ENCODE data around the gene ARVCF.

The ARVCF gene, protein sequence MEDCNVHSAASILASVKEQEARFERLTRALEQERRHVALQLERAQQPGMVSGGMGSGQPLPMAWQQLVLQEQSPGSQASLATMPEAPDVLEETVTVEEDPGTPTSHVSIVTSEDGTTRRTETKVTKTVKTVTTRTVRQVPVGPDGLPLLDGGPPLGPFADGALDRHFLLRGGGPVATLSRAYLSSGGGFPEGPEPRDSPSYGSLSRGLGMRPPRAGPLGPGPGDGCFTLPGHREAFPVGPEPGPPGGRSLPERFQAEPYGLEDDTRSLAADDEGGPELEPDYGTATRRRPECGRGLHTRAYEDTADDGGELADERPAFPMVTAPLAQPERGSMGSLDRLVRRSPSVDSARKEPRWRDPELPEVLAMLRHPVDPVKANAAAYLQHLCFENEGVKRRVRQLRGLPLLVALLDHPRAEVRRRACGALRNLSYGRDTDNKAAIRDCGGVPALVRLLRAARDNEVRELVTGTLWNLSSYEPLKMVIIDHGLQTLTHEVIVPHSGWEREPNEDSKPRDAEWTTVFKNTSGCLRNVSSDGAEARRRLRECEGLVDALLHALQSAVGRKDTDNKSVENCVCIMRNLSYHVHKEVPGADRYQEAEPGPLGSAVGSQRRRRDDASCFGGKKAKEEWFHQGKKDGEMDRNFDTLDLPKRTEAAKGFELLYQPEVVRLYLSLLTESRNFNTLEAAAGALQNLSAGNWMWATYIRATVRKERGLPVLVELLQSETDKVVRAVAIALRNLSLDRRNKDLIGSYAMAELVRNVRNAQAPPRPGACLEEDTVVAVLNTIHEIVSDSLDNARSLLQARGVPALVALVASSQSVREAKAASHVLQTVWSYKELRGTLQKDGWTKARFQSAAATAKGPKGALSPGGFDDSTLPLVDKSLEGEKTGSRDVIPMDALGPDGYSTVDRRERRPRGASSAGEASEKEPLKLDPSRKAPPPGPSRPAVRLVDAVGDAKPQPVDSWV

DNA sequence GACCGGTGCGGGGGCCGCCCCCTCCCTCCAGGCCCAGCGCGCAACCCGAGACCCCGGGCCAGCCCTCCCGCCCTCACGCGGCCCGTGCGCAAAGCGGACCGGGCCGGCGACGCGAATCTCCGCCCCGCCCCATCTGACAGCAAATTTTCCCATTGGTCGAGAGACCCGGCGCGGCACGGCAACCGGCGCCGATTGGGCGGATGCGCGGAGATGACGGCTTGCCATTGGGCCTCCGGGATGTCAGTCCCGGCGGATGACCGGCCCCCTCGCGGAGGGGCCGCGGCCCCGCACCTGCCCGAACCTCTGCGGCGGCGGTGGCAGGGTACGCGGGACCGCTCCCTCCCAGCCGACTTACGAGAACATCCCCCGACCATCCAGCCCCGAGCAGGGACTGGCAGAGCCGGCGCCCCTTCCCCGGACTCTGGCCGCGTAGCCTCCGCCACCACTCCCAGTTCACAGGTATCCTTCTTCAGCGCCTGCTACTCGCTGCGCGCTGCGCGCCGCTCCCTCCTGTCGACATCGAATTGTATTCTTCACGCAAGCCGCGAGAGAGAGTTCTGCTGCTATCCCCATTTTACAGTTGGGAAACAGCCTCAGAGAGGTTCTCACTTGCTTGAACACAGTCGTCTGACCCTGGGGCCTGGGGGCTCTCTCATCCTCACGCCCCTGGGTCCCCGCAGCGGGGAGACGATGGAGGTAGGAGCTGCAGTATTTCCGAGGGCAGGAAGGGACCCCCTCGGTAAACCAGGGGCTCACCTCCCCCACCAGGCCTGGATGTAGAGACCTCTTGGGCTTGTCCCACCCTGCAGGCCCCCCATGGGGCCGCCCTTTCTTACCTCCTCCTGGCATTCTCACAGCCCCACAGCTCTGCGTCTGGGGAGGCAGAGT, at the start of gene ARVCF:
Gene ARVCF, minus strand, starts transcription at position 90 of the 888 bp plus-strand sequence. CDS start 26,029 bp downstream, outside the sequence.
- DNase-seq, result peak; percentile 93

DNA sequence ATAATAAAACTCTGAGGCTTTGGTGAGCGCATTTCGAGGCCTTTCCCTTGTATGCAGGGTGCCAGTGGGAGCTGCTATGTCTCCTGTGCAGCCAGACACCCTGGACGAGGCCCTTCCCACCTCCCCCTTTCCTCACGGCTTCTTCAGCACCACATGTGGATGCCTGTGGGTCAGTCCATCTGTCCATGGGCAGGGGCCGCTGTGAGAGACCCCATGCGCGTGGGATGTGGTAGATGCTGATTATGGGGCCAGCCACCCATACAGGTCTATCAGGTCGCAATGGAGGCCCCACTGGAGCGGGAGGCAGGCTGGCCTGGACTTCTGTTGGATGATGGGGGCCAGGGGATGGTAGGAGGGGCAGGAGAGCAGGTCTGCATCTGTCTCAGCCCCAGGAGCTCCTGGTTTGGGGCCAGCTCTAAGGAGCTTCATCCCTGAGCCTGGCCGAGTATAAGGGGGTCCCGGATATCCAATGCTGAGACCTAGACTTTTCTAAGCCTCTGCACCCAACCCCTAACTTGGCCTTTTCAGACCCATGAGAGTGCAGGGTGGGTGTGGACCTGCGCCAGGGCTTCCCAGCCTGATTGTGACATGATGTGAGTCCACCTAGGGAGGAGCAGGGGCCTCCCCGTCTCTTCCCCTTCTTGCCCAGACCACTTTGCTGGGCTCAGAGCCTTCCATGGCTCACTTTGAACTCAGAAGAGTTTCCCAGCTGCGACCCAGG, 49.4 kb upstream of the ARVCF start:
- DNase-seq, result no peak

DNA sequence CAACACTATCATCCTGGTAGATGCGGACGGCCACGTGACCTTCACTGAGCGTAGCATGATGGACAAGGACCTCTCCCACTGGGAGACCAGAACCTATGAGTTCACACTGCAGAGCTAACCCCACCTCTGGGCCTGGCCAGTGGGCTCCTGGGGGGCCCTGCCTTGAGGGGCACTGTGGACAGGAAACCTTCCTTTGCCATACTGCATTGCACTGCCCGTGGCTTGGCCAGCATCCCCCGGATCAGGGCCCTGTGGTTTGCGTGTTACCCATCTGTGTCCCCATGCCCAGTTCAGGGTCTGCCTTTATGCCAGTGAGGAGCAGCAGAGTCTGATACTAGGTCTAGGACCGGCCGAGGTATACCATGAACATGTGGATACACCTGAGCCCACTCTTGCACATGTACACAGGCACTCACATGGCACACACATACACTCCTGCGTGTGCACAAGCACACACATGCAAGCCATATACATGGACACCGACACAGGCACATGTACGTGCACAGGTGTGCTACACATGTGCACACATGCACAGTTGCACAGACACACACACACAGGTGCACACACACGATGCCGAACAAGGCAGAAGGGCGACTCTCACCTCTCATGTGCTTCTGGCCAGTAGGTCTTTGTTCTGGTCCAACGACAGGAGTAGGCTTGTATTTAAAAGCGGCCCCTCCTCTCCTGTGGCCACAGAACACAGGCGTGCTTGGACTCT, 48.1 kb upstream of the ARVCF start:
- DNase-seq, result no peak

DNA sequence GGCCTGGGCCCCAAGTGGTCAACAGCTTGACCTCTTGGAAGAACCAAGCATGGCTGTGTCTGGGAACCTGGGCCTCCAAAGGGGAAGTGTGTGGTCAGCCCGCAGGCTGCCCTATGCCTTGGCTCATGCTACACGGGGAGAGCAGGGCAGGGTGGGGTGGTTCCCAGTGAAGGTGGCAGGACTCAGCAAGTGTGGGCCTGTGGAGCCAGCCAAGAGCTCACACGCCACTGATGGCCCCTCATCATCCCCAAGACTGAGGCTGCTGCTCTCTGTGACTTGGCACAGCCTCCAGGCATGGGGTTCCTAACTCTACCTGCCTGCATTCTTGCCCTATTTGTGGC, 47.5 kb upstream of the ARVCF start:
- no peak for DNase-seq

DNA sequence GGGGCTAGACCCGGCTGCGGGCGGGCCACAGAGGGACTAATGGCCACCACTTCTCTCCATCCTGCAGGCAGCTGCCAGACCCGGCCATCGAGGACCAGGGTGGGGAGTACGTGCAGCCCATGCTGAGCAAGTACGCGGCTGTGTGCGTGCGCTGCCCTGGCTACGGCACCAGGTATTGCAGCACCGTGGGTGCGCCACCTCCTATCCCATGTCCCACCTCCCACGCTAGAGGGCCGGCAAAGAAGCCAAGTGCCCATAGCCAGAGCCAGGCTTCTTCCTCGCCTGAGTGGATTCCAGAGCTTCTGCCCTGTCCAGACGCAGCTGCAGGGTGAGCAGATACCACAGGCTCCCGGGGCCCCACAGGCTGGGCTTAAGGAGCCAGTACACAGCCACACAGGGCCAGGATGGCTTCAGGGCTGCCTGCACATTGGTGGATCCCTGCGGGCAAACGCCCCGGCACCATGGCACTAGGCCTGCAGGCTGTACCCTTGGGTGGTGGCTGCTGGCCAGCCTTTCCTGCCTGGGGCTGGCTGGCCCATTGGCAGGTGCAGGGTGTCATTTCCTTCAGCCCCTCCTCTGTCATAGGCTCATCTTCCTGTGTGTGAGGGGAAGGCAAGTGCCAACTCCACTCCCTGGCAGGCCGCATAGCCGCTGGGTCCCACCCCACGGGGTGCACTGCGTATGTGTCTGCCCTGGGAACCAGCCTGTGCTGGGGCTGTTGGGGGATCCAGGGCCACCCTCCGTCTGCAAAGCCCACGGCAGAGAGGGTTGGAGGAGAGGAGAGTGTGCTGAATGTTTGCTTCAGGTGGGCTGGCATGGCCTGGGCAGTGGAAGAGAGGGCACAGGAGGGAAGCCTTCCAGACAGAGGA, 46.9 kb upstream of the ARVCF start:
- DNase-seq, result no peak

DNA sequence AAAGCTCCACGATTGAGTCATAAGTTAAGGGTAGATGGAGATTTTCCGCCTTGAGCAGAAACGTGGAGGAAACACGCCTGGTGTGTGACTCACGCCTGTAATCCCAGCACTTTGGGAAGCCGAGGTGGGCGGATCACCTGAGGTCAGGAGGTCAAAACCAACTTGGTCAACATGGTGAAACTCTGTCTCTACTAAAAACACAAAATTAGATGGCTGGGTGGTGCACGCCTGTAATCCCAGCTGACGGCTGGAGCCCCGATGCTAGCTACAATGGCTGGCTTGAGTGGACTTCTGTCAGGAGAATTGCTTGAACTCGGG, 46.1 kb upstream of the ARVCF start:
- no peak for DNase-seq

DNA sequence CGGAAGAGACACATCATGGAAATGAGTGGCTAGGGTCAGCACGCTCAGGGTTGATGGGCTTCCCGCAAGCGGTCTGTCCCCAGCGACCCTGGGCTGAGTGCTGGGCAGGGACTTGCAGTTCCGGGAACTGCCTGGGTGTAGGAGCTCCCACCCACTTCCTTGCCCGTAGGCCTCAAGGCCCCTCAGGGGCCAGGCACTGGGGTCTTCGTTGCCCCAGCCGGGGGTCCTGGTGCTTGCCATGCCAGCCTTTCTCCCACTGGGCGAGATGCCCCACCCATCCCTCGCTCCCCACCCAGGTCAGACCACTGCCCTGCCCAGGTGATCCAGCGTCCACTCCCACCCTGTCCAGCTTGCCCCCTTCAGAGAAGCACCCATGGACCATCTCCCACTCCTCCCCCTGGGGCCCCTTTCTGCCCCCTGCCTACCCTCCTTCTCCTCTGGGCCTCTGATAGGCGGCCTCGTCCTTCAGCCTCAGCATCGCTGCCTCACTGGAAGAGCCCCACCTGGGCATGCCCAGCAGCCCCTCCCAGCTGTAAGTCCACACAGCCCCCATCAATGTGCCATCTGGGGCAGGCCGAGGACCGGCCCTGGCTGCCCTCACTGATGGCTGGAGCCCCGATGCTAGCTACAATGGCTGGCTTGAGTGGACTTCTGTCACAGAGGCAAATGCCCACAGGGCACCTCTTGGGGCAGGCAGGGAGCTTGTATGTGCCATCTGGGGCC, 45.6 kb upstream of the ARVCF start:
- DNase-seq, result no peak

DNA sequence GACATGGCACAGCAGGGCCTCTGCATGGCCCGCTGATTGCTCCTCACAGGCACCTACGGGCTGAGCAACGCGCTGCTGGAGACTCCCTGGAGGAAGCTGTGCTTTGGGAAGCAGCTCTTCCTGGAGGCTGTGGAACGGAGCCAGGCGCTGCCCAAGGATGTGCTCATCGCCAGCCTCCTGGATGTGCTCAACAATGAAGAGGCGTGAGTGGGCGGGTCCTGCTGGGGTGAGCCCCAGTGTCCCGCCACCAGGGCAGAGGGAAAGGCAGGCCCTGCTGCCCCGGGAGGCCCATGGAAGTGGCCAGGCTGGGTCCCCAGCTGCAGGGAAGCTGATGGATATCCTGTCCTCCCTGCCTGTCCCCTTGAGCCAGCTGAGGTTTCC, 44.8 kb upstream of the ARVCF start:
- no peak for DNase-seq

DNA sequence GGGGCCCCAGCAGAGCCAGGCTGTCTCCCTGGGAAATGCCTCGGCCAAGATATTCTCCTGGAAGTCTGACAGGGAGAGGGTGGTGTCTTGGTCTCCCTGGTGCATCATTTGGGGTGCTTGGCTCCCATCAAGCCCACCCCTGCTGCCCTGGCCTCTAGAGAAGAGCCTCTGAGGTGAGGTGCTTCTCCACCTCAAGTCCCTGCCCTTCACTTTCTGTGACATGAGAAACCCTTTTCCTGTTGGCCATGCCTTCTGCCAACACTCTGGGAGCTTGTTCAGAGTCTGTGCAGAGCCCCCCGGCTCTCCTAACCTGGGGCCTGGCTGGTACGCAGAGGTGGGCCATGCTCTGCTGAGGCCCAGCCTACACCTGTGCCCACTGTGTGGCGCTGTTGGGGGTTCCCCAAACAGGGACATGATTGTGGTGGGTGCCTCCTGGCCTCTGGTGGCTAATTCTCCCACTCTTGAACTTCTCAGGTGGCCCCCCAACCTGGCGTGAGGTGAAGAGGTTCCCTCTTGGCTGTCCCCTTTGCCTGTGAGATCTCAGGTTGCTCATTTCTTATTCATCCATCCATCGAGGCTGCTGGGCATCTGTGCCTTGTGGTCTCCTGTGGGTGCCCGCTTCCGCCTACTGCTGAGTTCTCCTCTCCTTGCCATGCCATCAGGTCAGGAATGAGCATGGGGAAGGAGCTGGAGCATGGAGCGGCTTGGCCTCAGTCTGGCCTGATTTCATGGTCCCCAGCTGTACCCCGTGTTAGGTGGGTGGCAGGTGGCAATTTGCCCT, 44.3 kb upstream of the ARVCF start:
- DNase-seq, result peak; percentile 16

DNA sequence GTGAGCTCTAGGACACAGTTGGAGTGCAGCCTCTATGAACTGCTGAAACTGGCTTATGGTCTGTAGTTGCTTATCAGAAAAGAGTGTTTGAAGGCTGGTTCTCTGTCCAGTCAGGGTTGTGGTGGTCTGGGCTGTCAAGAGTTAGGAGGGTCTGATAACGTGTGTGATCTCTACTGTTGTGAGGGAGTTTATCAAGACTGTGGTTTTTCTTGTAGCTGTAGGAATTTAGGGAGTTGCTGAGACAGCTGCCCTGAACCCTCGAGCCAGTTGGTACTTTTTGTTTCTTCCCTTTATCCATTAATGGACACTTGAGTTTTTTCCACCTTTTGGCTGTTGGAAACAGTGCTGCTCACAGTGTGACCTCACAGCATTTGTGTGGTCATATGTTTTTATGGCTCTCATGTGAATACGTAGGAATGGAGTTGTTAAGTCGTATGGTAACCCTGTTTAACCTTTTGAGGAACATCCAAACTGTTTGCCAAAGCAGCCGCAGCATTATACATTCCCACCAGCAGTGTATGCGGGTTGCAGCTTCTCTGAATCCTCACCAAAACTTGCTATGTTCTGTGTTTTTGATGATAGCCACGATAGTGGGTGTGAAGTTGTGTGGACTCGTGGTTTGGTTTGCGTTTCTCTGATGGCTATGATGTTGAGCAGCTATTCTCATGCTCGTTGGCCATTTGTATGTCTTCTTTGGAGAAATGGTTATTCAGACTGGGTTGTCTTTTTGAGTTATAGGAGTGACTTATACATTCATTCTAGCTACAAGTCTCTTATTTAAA, 42.6 kb upstream of the ARVCF start:
- DNase-seq, result no peak

DNA sequence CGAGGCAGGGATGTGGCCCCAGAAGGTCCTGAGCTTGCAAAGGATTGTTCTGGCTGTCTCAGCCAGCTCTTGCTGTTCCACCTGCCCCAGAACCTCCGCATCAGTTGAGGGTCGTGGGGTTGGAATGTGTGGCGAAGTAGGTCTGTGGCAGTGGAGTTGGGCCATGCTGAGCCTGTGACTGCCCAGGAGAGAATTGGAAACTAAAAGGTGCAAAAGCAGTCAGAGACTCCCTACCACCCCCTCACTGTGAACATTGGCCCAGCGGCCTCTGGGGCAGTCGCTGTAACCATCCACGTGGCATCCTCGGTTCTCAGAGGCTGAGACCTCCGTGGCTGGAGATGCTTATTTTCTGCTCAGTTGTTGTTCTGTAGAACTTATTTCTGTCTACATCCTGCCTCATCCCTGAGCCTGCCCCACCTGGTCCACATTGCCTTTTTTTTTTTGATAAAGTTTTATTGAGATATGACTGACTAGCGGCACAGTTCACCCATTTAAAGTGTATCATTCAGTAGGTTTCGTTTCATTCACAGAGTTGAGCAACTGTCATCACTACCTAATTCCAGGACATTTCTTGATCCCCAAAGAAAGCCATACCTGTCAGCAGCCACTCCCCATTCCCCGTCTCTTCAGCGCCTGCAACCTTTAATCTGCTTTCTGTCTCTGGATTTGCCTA, 41.1 kb upstream of the ARVCF start:
- DNase-seq, result no peak

DNA sequence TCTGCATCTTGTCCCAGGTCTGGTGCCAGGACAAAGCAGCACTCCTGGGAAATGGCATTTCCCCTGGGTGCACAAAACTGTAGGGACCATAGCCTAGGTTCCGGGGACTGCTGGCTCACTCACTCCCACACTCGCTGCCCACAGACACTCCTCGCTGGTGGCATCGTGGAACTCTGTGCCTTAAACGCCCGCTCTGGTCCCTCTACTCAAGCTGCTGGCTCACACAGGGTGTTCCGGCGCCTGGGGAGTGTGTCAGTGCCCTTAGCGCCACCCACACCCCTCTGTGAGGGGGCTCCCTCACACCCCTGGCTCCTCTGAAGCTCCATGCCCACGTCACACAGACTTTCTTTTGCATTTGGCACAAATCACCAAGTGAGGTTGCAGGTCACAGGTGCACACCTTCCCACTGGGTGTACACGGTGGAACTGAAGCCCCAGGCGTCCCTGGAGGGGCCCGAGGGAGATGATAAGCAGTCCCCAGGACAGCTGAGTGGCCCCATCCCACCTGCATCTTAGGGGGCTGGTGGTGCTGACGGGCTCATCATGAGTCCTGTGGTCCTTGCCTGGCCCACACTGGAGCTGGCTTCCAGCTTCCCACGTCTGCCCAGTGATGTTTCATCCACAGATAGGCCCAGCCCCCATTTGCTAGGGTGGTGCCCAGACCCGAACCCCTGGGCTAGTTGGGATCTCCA, 40.2 kb upstream of the ARVCF start:
- no peak for DNase-seq

DNA sequence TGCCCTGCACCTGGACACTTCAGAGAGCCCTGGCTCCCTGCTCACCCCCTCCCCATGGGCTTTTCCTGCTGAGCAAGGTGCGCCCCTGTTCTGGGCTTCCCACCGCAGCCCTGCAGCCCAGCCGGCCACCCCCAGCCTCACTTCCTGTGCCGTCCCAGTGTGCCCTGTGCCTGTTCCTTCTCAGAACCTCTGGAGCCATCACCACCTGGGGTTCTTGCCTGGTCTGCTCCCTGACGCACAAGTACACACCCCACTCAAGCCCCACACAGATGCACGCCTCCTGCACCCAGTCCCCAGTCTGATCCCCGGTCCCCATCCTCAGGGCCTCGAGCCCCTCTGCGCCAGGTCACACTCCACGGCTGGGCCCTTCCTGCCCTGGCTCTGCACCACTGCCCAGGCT, 39.5 kb upstream of the ARVCF start:
- DNase-seq, result no peak

DNA sequence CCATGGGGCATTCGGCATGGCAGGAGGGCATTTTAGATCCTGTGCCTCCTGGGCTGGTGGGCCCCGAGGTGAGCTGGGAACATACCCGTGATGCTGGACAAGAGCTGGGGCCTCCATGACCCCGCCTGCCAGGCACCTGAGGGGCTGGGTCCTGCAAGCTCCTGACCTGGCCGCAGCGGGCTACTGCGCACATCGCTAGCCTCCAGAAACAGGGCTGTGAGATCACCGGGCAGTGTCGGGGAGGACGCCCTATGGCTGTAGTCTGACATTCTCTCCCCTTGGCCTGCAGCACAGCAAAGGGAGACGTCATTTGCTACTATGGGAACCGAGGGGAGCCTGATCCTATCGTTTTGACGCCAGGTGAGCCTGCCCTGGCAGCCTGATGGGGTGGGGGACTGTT, 39.0 kb upstream of the ARVCF start:
- DNase-seq, result no peak

DNA sequence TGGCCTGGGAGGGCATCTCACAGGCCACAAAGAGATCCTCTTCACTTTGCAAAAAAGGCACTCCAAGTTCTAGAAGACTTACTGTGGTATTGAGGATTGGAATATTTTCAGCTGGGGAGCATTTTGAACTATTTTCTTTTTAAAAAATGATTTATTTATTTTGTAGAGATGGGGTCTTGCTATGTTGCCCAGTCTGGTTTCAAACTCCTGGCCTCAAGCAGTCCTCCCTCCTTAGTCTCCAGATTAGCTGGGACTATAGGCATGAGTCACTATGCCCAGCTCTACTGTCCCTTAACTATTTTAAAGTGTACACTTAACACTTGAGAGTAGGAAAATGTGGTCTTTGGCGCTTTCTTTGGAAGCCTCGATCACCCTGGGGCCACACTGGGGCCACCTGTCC, 38.5 kb upstream of the ARVCF start:
- no peak for DNase-seq

DNA sequence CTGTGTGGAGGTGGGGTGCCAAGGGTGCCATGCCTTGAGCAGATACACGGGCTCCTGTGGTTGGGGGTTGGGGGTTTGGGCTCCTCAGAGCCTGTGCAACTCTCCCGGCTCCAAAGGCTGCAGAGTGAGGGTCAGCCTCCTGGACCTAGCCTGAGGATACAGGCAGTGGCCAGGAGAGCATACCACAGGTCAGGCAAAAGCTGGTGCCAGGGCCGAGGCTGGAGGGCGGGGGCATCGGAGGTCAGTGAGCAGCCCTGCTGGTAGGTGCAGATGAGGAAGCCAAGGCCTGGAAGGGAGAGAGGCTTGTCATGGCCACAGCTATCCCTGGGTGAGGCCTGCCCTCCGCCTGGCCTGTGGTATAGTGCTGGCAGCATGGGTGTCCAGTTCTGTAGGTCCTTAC, 37.9 kb upstream of the ARVCF start:
- DNase-seq, result no peak

DNA sequence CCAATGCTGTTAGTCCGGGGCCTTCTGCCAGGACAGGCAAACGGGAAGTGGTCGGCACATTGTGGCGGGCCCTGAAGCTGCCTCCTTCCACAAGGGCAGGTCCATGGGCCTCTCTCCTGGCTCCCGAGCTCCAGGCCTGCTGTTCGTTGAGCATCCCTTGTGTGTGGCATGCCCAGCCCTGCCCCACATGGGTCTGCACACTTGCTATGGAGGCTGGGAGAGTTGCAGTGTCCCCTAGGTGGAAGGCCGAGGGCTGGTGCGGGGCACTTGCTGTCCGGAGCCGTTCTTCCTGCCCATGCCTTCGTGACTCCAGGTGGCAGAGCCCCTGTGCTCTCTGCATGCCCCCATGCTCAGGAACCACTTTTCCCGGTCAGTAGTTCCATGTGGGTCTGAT, 37.4 kb upstream of the ARVCF start:
- no peak for DNase-seq

All from CD4-positive, alpha-beta T cell treated with Interleukin-21 for 1 hour (primary cell).